ENCODE data around the gene AQP3.

- TF ChIP-seq CTCF (IDR thresholded peaks at IDR 0.05) (no peak), TCF7L2 (IDR thresholded peaks at IDR 0.05; ENCODE audit: low read depth, low read length) (no peak)
Measured at GRCh38 chr9:33443464-33444154, 3.8 kb downstream of the AQP3 start.
